ENCODE measurements around the gene NR5A1.

Gene NR5A1

DNA sequence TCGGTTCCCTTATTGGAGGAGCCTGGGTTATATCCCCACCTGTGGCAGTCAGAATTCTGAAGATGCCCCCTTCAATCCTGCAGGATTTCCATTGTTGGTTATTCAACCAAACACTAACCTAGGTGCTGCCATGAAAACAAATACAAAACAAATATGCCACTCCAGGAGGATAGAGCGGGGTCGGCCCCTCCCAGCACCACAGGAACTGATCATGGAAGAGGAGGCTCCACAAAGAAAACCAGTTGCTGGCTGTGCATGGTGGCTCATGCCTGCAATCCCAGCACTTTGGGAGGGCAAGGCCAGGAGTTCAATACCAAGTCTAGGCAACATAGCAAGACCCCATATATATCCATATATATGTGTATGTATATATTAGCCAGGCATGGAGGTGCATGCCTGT lies 70.1 kb downstream of the NR5A1 start:
- no peak for DNase-seq

DNA sequence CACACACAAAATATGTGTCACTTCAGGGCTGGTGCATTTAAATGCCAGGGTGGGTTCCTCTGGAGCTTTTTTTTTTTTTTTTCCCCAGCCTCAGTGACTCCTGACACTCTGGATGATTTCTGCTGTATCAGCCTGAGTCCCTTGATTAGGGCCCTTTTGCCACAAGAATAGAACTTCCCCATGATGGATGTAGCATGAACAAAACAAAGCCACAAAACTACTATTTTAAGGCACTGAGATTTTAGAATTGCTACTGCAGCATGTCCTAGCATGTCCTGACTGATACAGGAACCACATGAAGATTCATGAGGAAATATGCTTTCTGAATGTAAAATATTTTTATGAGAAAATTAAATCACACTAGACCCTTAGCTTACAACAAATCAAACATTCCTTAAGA lies 70.9 kb downstream of the NR5A1 start:
- no peak for DNase-seq

All from right hindlimb (tissue), 1 donor.